A549 (cell line): Measurements from ENCODE around the gene RASGRF1. TPM values are rescaled to one million over a fixed set of nuclear protein-coding genes. Genes with fewer than 3 reads are reported as not detected.

Source experiments
- ATAC-seq, 2 experiments: fragments of 200-7000 bp in 1 of 2; fragments of >200 bp in 1 of 2; cut with Nextera tagmentation in 1 of 2; cut with Tn5 transposase in 1 of 2; 3 replicates each; pipeline versions ENCODE4 v1.8.0 to v1.9.1; 2018 to 2020; ENCODE audit warnings: mild to moderate bottlenecking in 1 of 2, moderate library complexity in 1 of 2
- CTCF ChIA-PET: fragments of 300-600 bp; sonication (Branson Sonifier 250); formaldehyde crosslinking; extraction: SDS; loops from one replicate; lab custom pipeline; 2021; ENCODE audit warnings: antibody characterized with exemption, inconsistent platforms; lab: Yijun Ruan, JAX
- POLR2A ChIA-PET: fragments of 350-600 bp; formaldehyde crosslinking; extraction: SDS; loops from one replicate; lab custom pipeline; 2021; ENCODE audit warnings: antibody characterized with exemption, inconsistent platforms; lab: Yijun Ruan, JAX
- DNase-seq, 2 experiments: peaks; one replicate each; pipeline versions ENCODE4 v3.0.0 to v3.0.0-alpha.2; 2011 to 2016; ENCODE audit warnings: low read depth in 1 of 2, low spot score in 1 of 2
- FAIRE-seq: peaks from 2 replicates; lab custom pipeline; 2011; peaks lifted over from hg19 to GRCh38; lab: Jason Lieb, UNC
- H3K27ac ChIP-seq, 2 experiments: fragments of >200 bp; sonication (Bioruptor Twin); formaldehyde crosslinking; 3 replicates each; pipeline ENCODE4 v1.5.1; 2016 to 2017
- H3K4me1 ChIP-seq: fragments of >200 bp; sonication (Bioruptor Twin); formaldehyde crosslinking; 3 replicates; pipeline ENCODE4 v1.6.1; 2016
- H3K4me2 ChIP-seq: fragments of >200 bp; sonication (Bioruptor Twin); formaldehyde crosslinking; 3 replicates; pipeline ENCODE4 v1.6.1; 2016
- H3K4me3 ChIP-seq: fragments of >200 bp; sonication (Bioruptor Twin); formaldehyde crosslinking; 3 replicates; pipeline ENCODE4 v1.5.1; 2016
- H3K9me3 ChIP-seq: fragments of >200 bp; sonication (Bioruptor Twin); formaldehyde crosslinking; 3 replicates; pipeline ENCODE4 v1.6.1; 2016
- BHLHE40 ChIP-seq: IDR thresholded peaks from 2 replicates; pipeline ENCODE4 v1.6.1; 2012; ENCODE audit warnings: low read depth, low read length, inconsistent platforms
- CHD4 ChIP-seq: fragments of 200-600 bp; sonication (generic); IDR thresholded peaks from 2 replicates; pipeline ENCODE4 v1.6.1; 2016; ENCODE audit warnings: antibody characterized with exemption, mild to moderate bottlenecking, borderline replicate concordance
- CTCF ChIP-seq: fragments of >200 bp; sonication (Bioruptor Twin); formaldehyde crosslinking; IDR thresholded peaks from 3 replicates; pipeline ENCODE4 v1.5.1; 2016
- EP300 ChIP-seq, 2 experiments: fragments of >200 bp; sonication (Bioruptor Twin); formaldehyde crosslinking; IDR thresholded peaks; 2 replicates in 1 of 2; 3 replicates in 1 of 2; pipeline ENCODE4 v1.6.1; 2016 to 2017
- ESRRA ChIP-seq: fragments of 150-350 bp; IDR thresholded peaks from 2 replicates; pipeline ENCODE4 v1.6.1; 2014; ENCODE audit warnings: mild to moderate bottlenecking, low read length, borderline replicate concordance
- HOXB13 ChIP-seq: fragments of 250-450 bp; sonication (Bioruptor Pico); IDR thresholded peaks from 2 replicates; pipeline ENCODE4 v1.5.0; 2020; ENCODE audit warnings: low read depth, mild to moderate bottlenecking, moderate library complexity
- HOXB5 ChIP-seq: fragments of 250-450 bp; sonication (Bioruptor Pico); IDR thresholded peaks from 2 replicates; pipeline ENCODE4 v1.5.0; 2020; ENCODE audit warnings: mild to moderate bottlenecking, moderate library complexity
- JUN ChIP-seq, 2 experiments: fragments of >200 bp; sonication (Bioruptor Twin); formaldehyde crosslinking; IDR thresholded peaks; 2 replicates in 1 of 2; 3 replicates in 1 of 2; pipeline ENCODE4 v1.6.1; 2016 to 2017
- MAX ChIP-seq: IDR thresholded peaks from 2 replicates; pipeline ENCODE4 v1.6.1; 2012
- NPAS2 ChIP-seq: fragments of 250-450 bp; sonication (Bioruptor Pico); IDR thresholded peaks from 2 replicates; pipeline ENCODE4 v1.8.0; 2022; ENCODE audit warnings: mild to moderate bottlenecking, moderate library complexity, borderline replicate concordance
- PBX3 ChIP-seq: IDR thresholded peaks from 2 replicates; pipeline ENCODE4 v1.6.1; 2012
- POLR2A ChIP-seq: IDR thresholded peaks from 2 replicates; pipeline ENCODE4 v1.6.1; 2012; ENCODE audit warnings: mild to moderate bottlenecking, low read length
- POLR2AphosphoS2 ChIP-seq: conservative IDR thresholded peaks from 2 replicates; pipeline ENCODE4 v1.6.1; 2012; ENCODE audit warnings: low read length, improper control_type of control experiment, inconsistent platforms
- RAD21 ChIP-seq, 2 experiments: fragments of >200 bp in 1 of 2; sonication (Bioruptor Twin) in 1 of 2; formaldehyde crosslinking in 1 of 2; IDR thresholded peaks in 1 of 2; conservative IDR thresholded peaks in 1 of 2; 2 replicates in 1 of 2; 3 replicates in 1 of 2; pipeline ENCODE4 v1.6.1; 2012 to 2018; ENCODE audit warnings: inconsistent platforms in 1 of 2
- RCOR1 ChIP-seq: fragments of 150-350 bp; IDR thresholded peaks from 2 replicates; pipeline ENCODE4 v1.6.1; 2014; ENCODE audit warnings: antibody characterized with exemption, low read length, low read depth
- RFX5 ChIP-seq: fragments of 450-650 bp; IDR thresholded peaks from 2 replicates; pipeline ENCODE4 v1.7.1; 2014; ENCODE audit warnings: antibody characterized with exemption, mild to moderate bottlenecking, moderate library complexity
- TFCP2L1 ChIP-seq: fragments of 250-450 bp; sonication (Bioruptor Pico); IDR thresholded peaks from 2 replicates; pipeline ENCODE4 v1.5.0; 2021; ENCODE audit warnings: mild to moderate bottlenecking
- TP53 ChIP-seq: fragments of 250-450 bp; sonication (Bioruptor Pico); IDR thresholded peaks from 2 replicates; pipeline ENCODE4 v1.5.0; 2021; ENCODE audit warnings: mild to moderate bottlenecking, moderate library complexity
- USF2 ChIP-seq: fragments of 450-650 bp; IDR thresholded peaks from 2 replicates; pipeline ENCODE4 v1.6.1; 2014; ENCODE audit warnings: antibody characterized with exemption
- ZC3H11A ChIP-seq: fragments of 450-650 bp; IDR thresholded peaks from 2 replicates; pipeline ENCODE4 v1.6.1; 2014; ENCODE audit warnings: antibody characterized with exemption, mild to moderate bottlenecking
- ZFP36 ChIP-seq: fragments of 450-650 bp; IDR thresholded peaks from 2 replicates; pipeline ENCODE4 v1.6.1; 2014; ENCODE audit warnings: borderline replicate concordance; ENCODE audit not compliant: partially characterized antibody
- ZSCAN20 ChIP-seq: fragments of 250-450 bp; sonication (Bioruptor Pico); IDR thresholded peaks from 2 replicates; pipeline ENCODE4 v1.8.0; 2022; ENCODE audit warnings: mild to moderate bottlenecking, moderate library complexity
- WGBS: methylation state at CpG from one replicate; pipeline ENCODE4 v1.1.6; 2017; ENCODE audit errors: missing lambda C conversion rate; 5-methylcytosine and 5-hydroxymethylcytosine counted together
- polyA plus RNA-seq, 4 experiments: library from polyadenylated mRNA; depleted of rRNA in 3 of 4; stranded (reverse); fragments of >200 nt; fragmentation: RNase III in 1 of 4; extraction: RNeasy Plus Mini Kit Qiagen cat#74134 plus additional on column Dnase treatment in 1 of 4; gene quantifications; 2 replicates in 3 of 4; 3 replicates in 1 of 4; pipeline ENCODE4 v1.2.3, GENCODE V29; 2011 to 2017

RASGRF1 gene
- polyA plus RNA-seq, 2 of the 4 experiments (the other 2 are of a cell fraction), result 0.13 to 0.21 TPM

GRCh38 chr15:78992416-78993256, 97.9 kb downstream of the RASGRF1 start:
- no peak for ATAC-seq
- Histone ChIP-seq H3K4me3 (no peak overlapping the region), H3K27ac (no peak overlapping the region), H3K4me2 (no peak overlapping the region), H3K9me3 (no peaks in the 10 kb centered on the region), H3K4me1 (peaks cover 34% of the 10 kb centered on the region)
- TF ChIP-seq RAD21 (conservative IDR thresholded peaks at IDR 0.05 in 1 of 2, IDR thresholded peaks at IDR 0.05 in 1 of 2) (no peak), TFCP2L1 (CRISPR knock-in tag) (no peak), JUN (IDR thresholded peaks at IDR 0.05) (no peak), ZFP36 (no peak), BHLHE40 (no peak), ZSCAN20 (CRISPR knock-in tag) (no peak), USF2 (no peak), RCOR1 (no peak), PBX3 (no peak), POLR2AphosphoS2 (no peak), MAX (no peak), ESRRA (no peak), NPAS2 (CRISPR knock-in tag) (no peak), HOXB5 (CRISPR knock-in tag) (no peak), EP300 (IDR thresholded peaks at IDR 0.05) (no peak), TP53 (no peak)
- 87% methylated on average over 17 of the region's 17 CpGs for WGBS
- CTCF ChIA-PET, result interaction anchor here (0.7 to 3.7 kb wide), 3 partner anchors 13 to 14 kb away, joined by 3 to 21 read pairs (median 3); no protein-coding TSS in a partner anchor
- no peak for DNase-seq
- no peak for FAIRE-seq
- POLR2A ChIA-PET, result no interaction called here

- Histone ChIP-seq H3K4me2 (no peak overlapping the region), H3K4me3 (no peak overlapping the region), H3K27ac (no peak overlapping the region), H3K4me1 (peaks cover 26% of the 10 kb centered on the region), H3K9me3 (no peaks in the 10 kb centered on the region)
- no peak for DNase-seq
- 83% methylated on average over 13 of the region's 15 CpGs for WGBS
- CTCF ChIA-PET, result interaction anchor here (0.7 to 1.4 kb wide), 6 partner anchors 12 to 193 kb away, joined by 3 to 5 read pairs (median 4); no protein-coding TSS in a partner anchor
- ATAC-seq, result no peak
- TF ChIP-seq TFCP2L1 (CRISPR knock-in tag) (no peak), ZC3H11A (no peak), RFX5 (no peak), CTCF (no peak), MAX (no peak), POLR2A (no peak), CHD4 (no peak), HOXB13 (CRISPR knock-in tag) (no peak), RCOR1 (no peak), PBX3 (no peak)
- FAIRE-seq, result no peak
- POLR2A ChIA-PET, result no interaction called here
These were observed 98.7 kb downstream of the RASGRF1 start for GRCh38 chr15:78991879-78992278.
